Ishikawa (cell line): ENCODE measurements around the gene TEX29.

Source experiments
- CREB1 ChIP-seq: IDR thresholded peaks from 2 replicates; pipeline ENCODE4 v1.6.1; 2012; ENCODE audit warnings: low read depth
- YY1 ChIP-seq: IDR thresholded peaks from 2 replicates; pipeline ENCODE4 v1.6.1; 2012; ENCODE audit warnings: low read depth

GRCh38 chr13:111318386-111318785 lies 2.1 kb upstream of the TEX29 start:
- no peak for TF ChIP-seq YY1
- no peak for TF ChIP-seq CREB1
